Breast epithelium (tissue), 4 donors: ENCODE measurements around the gene ADGRL4. TPM values are rescaled to one million over a fixed set of nuclear protein-coding genes. Genes with fewer than 3 reads are reported as not detected.

Experiments used
- DNase-seq, 2 donors: peaks; one replicate each; pipeline ENCODE4 v3.0.0-alpha.2; 2019; ENCODE audit warnings: low spot score in 2 of 2
- H3K27ac ChIP-seq, 2 donors: fragments of 200-600 bp; sonication (generic) in 1 of 2; one replicate each; pipeline ENCODE4 v1.5.1; 2016 to 2019; ENCODE audit warnings: mild to moderate bottlenecking in 1 of 2
- H3K27me3 ChIP-seq, 2 donors: fragments of 200-600 bp; sonication (generic) in 1 of 2; one replicate each; pipeline versions ENCODE4 v1.5.1 to v1.6.0; 2017 to 2019; ENCODE audit warnings: control low read depth in 1 of 2, mild to moderate bottlenecking in 1 of 2
- H3K36me3 ChIP-seq: fragments of 200-600 bp; one replicate; pipeline ENCODE4 v1.5.1; 2019
- H3K4me1 ChIP-seq, 2 donors: fragments of 200-600 bp; sonication (generic); one replicate each; pipeline ENCODE4 v1.5.1; 2016 to 2019; ENCODE audit warnings: control low read depth in 1 of 2
- H3K4me3 ChIP-seq, 3 donors: fragments of 200-600 bp; sonication (generic); 1 replicate in 2 of 3; 2 replicates in 1 of 3; pipeline ENCODE4 v1.5.1; 2016 to 2019; ENCODE audit warnings: mild to moderate bottlenecking in 3 of 3, moderate library complexity in 2 of 3
- H3K9me3 ChIP-seq, 2 donors: fragments of 200-600 bp; sonication (generic) in 1 of 2; one replicate each; pipeline ENCODE4 v1.5.1; 2016 to 2019; ENCODE audit warnings: control low read depth in 1 of 2
- POLR2A ChIP-seq: fragments of 450-650 bp; IDR thresholded peaks from one replicate; pipeline ENCODE4 v1.6.1; 2016; ENCODE audit warnings: antibody characterized with exemption, mild to moderate bottlenecking, moderate library complexity
- POLR2AphosphoS5 ChIP-seq, 3 donors: sonication (generic); formaldehyde crosslinking; IDR thresholded peaks; one replicate each; pipeline ENCODE4 v1.6.1; 2017; ENCODE audit warnings: antibody characterized with exemption in 3 of 3
- intact Hi-C: fragments of 100-400 bp; cut with DNase I; formaldehyde crosslinking; loops from one replicate; pipeline ENCODE4 v1.15.1; 2023; ENCODE audit warnings: low total_unique reads
- total RNA-seq, 3 donors: library from RNA; depleted of rRNA; stranded (reverse); fragments of >200 nt; gene quantifications; one replicate each; pipeline ENCODE4 v1.1.0, GENCODE V29; 2016
- TF ChIP-seq, protein P1 (sequence below), 3 donors: fragments of 450-650 bp; IDR thresholded peaks; one replicate each; pipeline ENCODE4 v1.5.1; 2016 to 2017; ENCODE audit warnings: antibody characterized with exemption in 3 of 3, mild to moderate bottlenecking in 3 of 3, moderate library complexity in 3 of 3

The ADGRL4 gene
- total RNA-seq: 10 to 100 TPM; 21.2 to 74.4 (median 43.4) TPM

DNA sequence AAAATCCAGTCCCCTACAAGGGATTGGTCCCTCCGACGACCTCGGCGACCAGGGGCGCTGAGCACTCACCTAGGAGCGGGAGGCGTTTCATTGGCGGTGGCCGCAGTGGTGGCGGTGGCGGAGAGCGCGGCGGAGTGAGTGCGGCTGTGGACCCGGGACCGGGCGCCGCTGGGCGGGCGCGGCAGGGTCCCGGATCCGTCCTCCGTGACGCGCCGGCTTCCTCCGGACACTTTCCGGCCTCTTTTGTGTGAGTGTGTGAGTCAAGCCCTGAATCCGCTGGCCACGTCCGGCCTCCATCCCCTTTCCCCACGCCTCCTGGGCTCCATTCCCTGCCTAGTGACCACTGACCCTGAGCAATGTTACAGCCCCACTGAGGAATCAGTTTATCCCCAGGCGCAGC, at the start of gene ADGRL4:
TSS of gene ADGRL4 (minus strand) at position 167 of the 400 bp plus-strand sequence. CDS start at position 91, 76 bp downstream.
- TF ChIP-seq, protein P1, sequence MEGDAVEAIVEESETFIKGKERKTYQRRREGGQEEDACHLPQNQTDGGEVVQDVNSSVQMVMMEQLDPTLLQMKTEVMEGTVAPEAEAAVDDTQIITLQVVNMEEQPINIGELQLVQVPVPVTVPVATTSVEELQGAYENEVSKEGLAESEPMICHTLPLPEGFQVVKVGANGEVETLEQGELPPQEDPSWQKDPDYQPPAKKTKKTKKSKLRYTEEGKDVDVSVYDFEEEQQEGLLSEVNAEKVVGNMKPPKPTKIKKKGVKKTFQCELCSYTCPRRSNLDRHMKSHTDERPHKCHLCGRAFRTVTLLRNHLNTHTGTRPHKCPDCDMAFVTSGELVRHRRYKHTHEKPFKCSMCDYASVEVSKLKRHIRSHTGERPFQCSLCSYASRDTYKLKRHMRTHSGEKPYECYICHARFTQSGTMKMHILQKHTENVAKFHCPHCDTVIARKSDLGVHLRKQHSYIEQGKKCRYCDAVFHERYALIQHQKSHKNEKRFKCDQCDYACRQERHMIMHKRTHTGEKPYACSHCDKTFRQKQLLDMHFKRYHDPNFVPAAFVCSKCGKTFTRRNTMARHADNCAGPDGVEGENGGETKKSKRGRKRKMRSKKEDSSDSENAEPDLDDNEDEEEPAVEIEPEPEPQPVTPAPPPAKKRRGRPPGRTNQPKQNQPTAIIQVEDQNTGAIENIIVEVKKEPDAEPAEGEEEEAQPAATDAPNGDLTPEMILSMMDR (IDR thresholded peaks at IDR 0.05): no peak
- TF ChIP-seq POLR2A (no peak), POLR2AphosphoS5 (IDR thresholded peaks at IDR 0.05) (no peak)
- Histone ChIP-seq H3K27ac (peak within 1 kb of the TSS; percentile 1 to 63), H3K36me3 (no peaks in the 10 kb centered on the region), H3K9me3 (no peaks in the 10 kb centered on the region), H3K27me3 (no peaks in the 10 kb centered on the region), H3K4me3 (peak within 1 kb of the TSS; percentile 17 to 52 (median 32)), H3K4me1 (no peaks in the 10 kb centered on the region)
- intact Hi-C loops: no loop called here
- no peak for DNase-seq

- no peak for DNase-seq
- Histone ChIP-seq H3K36me3 (no peaks in the 10 kb centered on the region), H3K27me3 (no peaks in the 10 kb centered on the region), H3K4me1 (no peaks in the 10 kb centered on the region), H3K9me3 (peaks cover 0 to 9% of the 10 kb centered on the region in 2 donors), H3K27ac (no peak overlapping the region), H3K4me3 (no peak overlapping the region)
- intact Hi-C loops: no loop called here
- TF ChIP-seq POLR2A (no peak), POLR2AphosphoS5 (IDR thresholded peaks at IDR 0.05) (no peak)
- TF ChIP-seq, protein P1 (IDR thresholded peaks at IDR 0.05): no peak
These were observed 49.3 kb upstream of the ADGRL4 start for GRCh38 chr1:79055856-79056255.

DNA sequence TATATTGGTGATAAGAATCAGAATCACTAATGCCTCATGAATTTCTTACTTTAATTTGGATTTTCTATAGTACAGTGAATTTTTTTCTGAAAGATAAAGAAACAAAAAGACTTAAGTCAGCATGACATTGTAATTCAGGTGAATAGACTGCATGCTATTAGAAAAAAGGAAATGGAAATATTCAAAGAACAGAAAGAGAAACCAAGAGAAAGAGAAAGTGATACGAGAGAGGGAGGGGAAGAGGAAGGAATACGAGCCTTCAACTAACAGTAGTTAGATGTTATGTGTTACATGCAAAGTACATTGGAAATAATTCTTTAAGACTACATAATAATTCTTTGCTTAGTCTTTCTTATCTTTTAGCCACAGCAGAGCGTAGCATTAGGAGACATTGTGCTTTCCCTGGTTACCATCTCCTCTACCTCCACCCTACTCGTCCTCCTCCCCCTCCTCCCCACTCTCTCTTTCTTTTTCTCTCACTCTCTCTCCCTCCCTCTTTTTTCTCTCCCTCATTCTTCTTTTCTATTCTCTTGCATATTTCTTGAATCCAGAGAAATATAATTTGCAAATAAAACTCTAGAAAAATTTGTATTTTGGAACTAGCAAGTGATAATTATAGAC, 46.4 kb upstream of the ADGRL4 start:
- H3K36me3 ChIP-seq: peaks cover 4% of the 10 kb centered on the region
- intact Hi-C loops: no loop called here
- peak overlapping the region; percentile 25 to 51 (median 37) for H3K4me3 ChIP-seq

GRCh38 chr1:79044974-79045650, 38.6 kb upstream of the ADGRL4 start:
- intact Hi-C loops: no loop called here
- H3K36me3 ChIP-seq: peaks cover 4% of the 10 kb centered on the region
- no peaks in the 10 kb centered on the region for H3K27me3 ChIP-seq
- no peak overlapping the region for H3K27ac ChIP-seq
- peaks cover 0 to 4% of the 10 kb centered on the region in 2 donors for H3K9me3 ChIP-seq
- TF ChIP-seq, protein P1 (IDR thresholded peaks at IDR 0.05): no peak
- TF ChIP-seq POLR2A: no peak
- no peak for TF ChIP-seq POLR2AphosphoS5 (IDR thresholded peaks at IDR 0.05)
- no peak for DNase-seq
- no peak overlapping the region for H3K4me3 ChIP-seq
- H3K4me1 ChIP-seq: no peaks in the 10 kb centered on the region

More for the DNA sequence above, 46.4 kb upstream of the ADGRL4 start:
- Histone ChIP-seq H3K27me3 (no peaks in the 10 kb centered on the region), H3K9me3 (peaks cover 0 to 13% of the 10 kb centered on the region in 2 donors), H3K4me1 (no peaks in the 10 kb centered on the region), H3K27ac (no peak overlapping the region)
- DNase-seq: no peak
- TF ChIP-seq, protein P1 (IDR thresholded peaks at IDR 0.05): no peak
- TF ChIP-seq POLR2A: no peak

- no peak for DNase-seq
- no peak for TF ChIP-seq POLR2A
- no peak for TF ChIP-seq POLR2AphosphoS5 (IDR thresholded peaks at IDR 0.05)
- TF ChIP-seq, protein P1 (IDR thresholded peaks at IDR 0.05): no peak
- H3K4me3 ChIP-seq: no peak overlapping the region
- H3K27me3 ChIP-seq: no peaks in the 10 kb centered on the region
- peaks cover 4% of the 10 kb centered on the region for H3K36me3 ChIP-seq
- no peaks in the 10 kb centered on the region for H3K9me3 ChIP-seq
- intact Hi-C loops: no loop called here
- H3K27ac ChIP-seq: no peak overlapping the region
- H3K4me1 ChIP-seq: no peaks in the 10 kb centered on the region
These were observed 37.0 kb upstream of the ADGRL4 start for GRCh38 chr1:79043506-79043905.
